ENCODE results near the gene SEC14L5. TPM values are rescaled to one million over a fixed set of nuclear protein-coding genes. Genes with fewer than 3 reads are reported as not detected.

The SEC14L5 gene
- total and polyA plus RNA-seq, 2 donors (not counting 3 experiments of a cell fraction or from before 2014, with no cell fraction given), result not detected

DNA sequence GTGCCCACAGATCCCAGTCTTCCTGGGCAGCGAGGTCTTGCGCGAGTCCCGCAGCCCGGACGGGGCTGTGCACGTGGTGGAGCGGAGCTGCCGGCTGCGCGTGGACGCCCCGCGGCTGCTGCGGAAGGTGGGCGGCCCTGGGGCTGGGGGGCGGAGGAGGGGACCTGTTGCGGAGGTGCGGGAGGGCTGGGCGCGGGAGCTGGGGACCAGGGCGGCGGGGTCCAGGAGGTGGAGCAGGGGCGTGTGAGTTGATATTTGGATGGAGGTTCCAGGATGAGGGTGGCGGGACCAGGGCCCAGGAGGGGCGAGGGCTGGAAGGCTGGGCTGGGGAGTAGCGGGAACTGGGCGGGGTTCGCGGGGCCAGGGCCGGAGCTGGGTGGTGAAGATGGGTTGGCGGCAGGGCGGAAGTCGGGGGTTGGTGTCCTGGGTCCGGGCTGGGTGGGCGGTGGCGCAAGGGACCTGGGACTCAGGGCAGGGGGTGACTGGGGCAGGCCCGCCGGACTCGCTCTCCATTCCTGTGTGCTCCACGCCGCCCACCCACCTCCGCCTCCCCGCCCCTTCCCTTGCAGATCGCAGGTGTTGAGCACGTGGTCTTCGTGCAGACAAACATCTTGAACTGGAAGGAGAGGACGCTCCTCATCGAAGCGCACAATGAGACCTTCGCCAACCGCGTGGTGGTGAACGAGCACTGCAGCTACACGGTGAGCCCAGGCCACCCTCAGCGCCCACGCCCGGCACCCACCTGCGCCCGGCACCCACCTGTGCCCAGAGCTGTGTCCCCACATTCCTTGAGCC lies 29.6 kb downstream of the SEC14L5 start:
- TF ChIP-seq, protein P1, sequence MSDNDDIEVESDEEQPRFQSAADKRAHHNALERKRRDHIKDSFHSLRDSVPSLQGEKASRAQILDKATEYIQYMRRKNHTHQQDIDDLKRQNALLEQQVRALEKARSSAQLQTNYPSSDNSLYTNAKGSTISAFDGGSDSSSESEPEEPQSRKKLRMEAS (IDR thresholded peaks at IDR 0.05; ENCODE audit: insufficient read depth, insufficient read length), result peak; percentile 27
- no peak for TF ChIP-seq POLR2AphosphoS5 (IDR thresholded peaks at IDR 0.05; ENCODE audit: insufficient read depth, low read depth, low read length)
- Histone ChIP-seq H3K4me3 (replicated peaks in 1 of 3; ENCODE audit: insufficient read depth in 1 of 3, low read depth in 1 of 3, low read length in 3 of 3) (no peak overlapping the region), H3K9me1 (replicated peaks; ENCODE audit: control insufficient read depth, extremely low read depth, insufficient read depth, low read length) (no peaks in the 10 kb centered on the region), H4K20me1 (replicated peaks; ENCODE audit: control insufficient read depth, extremely low read depth, insufficient read depth, low read length) (no peaks in the 10 kb centered on the region), H3K4me2 (ENCODE audit: insufficient read depth, low read length) (no peak overlapping the region), H3K9me3 (replicated peaks; ENCODE audit: control insufficient read depth, insufficient read depth, low read length) (no peaks in the 10 kb centered on the region), H3K27me3 (ENCODE audit: control insufficient read depth in 2 of 2, insufficient read depth in 2 of 2, low read length in 2 of 2) (peaks cover 11 to 16% of the 10 kb centered on the region in 2 experiments), H2AFZ (ENCODE audit: low read depth, low read length) (no peak overlapping the region), H3K4me1 (ENCODE audit: control insufficient read depth, extremely low read depth, insufficient read depth, low read length) (no peaks in the 10 kb centered on the region), H3K9ac (replicated peaks; ENCODE audit: extremely low read depth, insufficient read depth, low read length) (no peak overlapping the region), H3K79me2 (ENCODE audit: control insufficient read depth, insufficient read depth, low read length) (no peaks in the 10 kb centered on the region), H3K27ac (ENCODE audit: insufficient read depth, low read depth, low read length) (no peak overlapping the region), H3K36me3 (ENCODE audit: control insufficient read depth in 2 of 2, extremely low read depth in 1 of 2, insufficient read depth in 2 of 2, low read length in 2 of 2) (no peaks in the 10 kb centered on the region)
- FAIRE-seq (no peak), DNase-seq (ENCODE audit: low read depth, low spot score) (no peak)
- no TSS peak for BruUV-seq (replicated peaks)
- intact Hi-C loops (cut with micrococcal nuclease) (no loop called here), dilution Hi-C loops (cut with MboI; ENCODE audit: extremely low pct_ligation_motif_present, low sequenced_read_pairs) (no loop called here)
- CTCF ChIA-PET, result no interaction called here
- POLR2A ChIA-PET, result no interaction called here

DNA sequence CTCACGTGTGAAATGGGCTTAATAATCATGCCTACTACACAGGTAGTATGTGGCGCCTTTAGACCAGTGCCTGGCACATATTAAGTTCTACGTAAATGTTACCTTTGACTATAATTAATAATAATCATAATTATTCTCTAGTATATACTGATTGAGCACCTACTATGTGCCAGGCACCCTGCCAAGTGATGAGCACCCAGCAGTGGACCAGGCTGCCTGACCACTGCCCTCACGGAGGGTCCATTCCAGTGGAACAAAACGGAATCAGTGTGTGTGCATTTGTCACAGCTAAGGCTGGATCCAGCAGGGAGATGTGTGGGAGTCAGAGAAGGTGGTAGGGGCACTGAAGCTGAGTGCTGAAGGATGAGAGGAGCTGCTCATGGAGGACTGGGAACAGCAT lies 30.5 kb downstream of the SEC14L5 start:
- Histone ChIP-seq H3K4me2 (ENCODE audit: insufficient read depth, low read length) (no peak overlapping the region), H3K36me3 (ENCODE audit: control insufficient read depth in 2 of 2, extremely low read depth in 1 of 2, insufficient read depth in 2 of 2, low read length in 2 of 2) (no peaks in the 10 kb centered on the region), H4K20me1 (replicated peaks; ENCODE audit: control insufficient read depth, extremely low read depth, insufficient read depth, low read length) (no peaks in the 10 kb centered on the region), H3K79me2 (ENCODE audit: control insufficient read depth, insufficient read depth, low read length) (no peaks in the 10 kb centered on the region), H3K27ac (ENCODE audit: insufficient read depth, low read depth, low read length) (no peak overlapping the region), H3K9me1 (replicated peaks; ENCODE audit: control insufficient read depth, extremely low read depth, insufficient read depth, low read length) (no peaks in the 10 kb centered on the region), H3K9ac (replicated peaks; ENCODE audit: extremely low read depth, insufficient read depth, low read length) (no peak overlapping the region), H3K4me1 (ENCODE audit: control insufficient read depth, extremely low read depth, insufficient read depth, low read length) (no peaks in the 10 kb centered on the region), H3K27me3 (ENCODE audit: control insufficient read depth in 2 of 2, insufficient read depth in 2 of 2, low read length in 2 of 2) (peaks cover 11 to 16% of the 10 kb centered on the region in 2 experiments), H2AFZ (ENCODE audit: low read depth, low read length) (no peak overlapping the region), H3K4me3 (replicated peaks in 1 of 3; ENCODE audit: insufficient read depth in 1 of 3, low read depth in 1 of 3, low read length in 3 of 3) (no peak overlapping the region), H3K9me3 (replicated peaks; ENCODE audit: control insufficient read depth, insufficient read depth, low read length) (no peaks in the 10 kb centered on the region)
- no peak for TF ChIP-seq JUN (IDR thresholded peaks at IDR 0.05; ENCODE audit: borderline replicate concordance, insufficient read depth, insufficient read length, low read depth)
- TF ChIP-seq POLR2A (IDR thresholded peaks at IDR 0.05; ENCODE audit: low read depth, low read length), result no peak
- no peak for TF ChIP-seq POLR2AphosphoS5 (IDR thresholded peaks at IDR 0.05; ENCODE audit: insufficient read depth, low read depth, low read length)
- TF ChIP-seq, protein P1 (IDR thresholded peaks at IDR 0.05; ENCODE audit: insufficient read depth, insufficient read length), result no peak
- TF ChIP-seq, protein P2, sequence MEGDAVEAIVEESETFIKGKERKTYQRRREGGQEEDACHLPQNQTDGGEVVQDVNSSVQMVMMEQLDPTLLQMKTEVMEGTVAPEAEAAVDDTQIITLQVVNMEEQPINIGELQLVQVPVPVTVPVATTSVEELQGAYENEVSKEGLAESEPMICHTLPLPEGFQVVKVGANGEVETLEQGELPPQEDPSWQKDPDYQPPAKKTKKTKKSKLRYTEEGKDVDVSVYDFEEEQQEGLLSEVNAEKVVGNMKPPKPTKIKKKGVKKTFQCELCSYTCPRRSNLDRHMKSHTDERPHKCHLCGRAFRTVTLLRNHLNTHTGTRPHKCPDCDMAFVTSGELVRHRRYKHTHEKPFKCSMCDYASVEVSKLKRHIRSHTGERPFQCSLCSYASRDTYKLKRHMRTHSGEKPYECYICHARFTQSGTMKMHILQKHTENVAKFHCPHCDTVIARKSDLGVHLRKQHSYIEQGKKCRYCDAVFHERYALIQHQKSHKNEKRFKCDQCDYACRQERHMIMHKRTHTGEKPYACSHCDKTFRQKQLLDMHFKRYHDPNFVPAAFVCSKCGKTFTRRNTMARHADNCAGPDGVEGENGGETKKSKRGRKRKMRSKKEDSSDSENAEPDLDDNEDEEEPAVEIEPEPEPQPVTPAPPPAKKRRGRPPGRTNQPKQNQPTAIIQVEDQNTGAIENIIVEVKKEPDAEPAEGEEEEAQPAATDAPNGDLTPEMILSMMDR (IDR thresholded peaks at IDR 0.05; ENCODE audit: extremely low read depth in 1 of 2, insufficient read depth in 1 of 2, low read depth in 1 of 2, low read length in 2 of 2), result no peak
- no peak for TF ChIP-seq MYC (IDR thresholded peaks at IDR 0.05; ENCODE audit: low read depth, low read length)
- TF ChIP-seq FOS (IDR thresholded peaks at IDR 0.05; ENCODE audit: borderline replicate concordance, insufficient read depth, low read length), result no peak
- no peak for TF ChIP-seq GATA2 (IDR thresholded peaks at IDR 0.05; ENCODE audit: insufficient read depth, insufficient read length, low read depth, low read length)
- TF ChIP-seq EZH2 (IDR thresholded peaks at IDR 0.05; ENCODE audit: borderline replicate concordance, low read depth, low read length, severe bottlenecking), result no peak
- ChIA-PET POLR2A (no interaction called here), CTCF (no interaction called here)
- intact Hi-C loops (cut with micrococcal nuclease) (no loop called here), dilution Hi-C loops (cut with MboI; ENCODE audit: extremely low pct_ligation_motif_present, low sequenced_read_pairs) (no loop called here)
- no peak for DNase-seq (ENCODE audit: low read depth, low spot score)
- FAIRE-seq, result no peak
- BruUV-seq (replicated peaks), result no TSS peak

All from endothelial cell of umbilical vein (primary cell).